DOHH2 (cell line): Measurements from ENCODE around the gene IRF2BP1.

Source experiments
- CTCF ChIP-seq: fragments of 200-600 bp; sonication (generic); IDR thresholded peaks from one replicate; pipeline ENCODE4 v1.5.1; 2014; ENCODE audit warnings: antibody characterized with exemption, mild to moderate bottlenecking, low read depth, low read length; ENCODE audit not compliant: poor library complexity, severe bottlenecking
- EZH2phosphoT487 ChIP-seq: fragments of 200-600 bp; sonication (generic); IDR thresholded peaks from 2 replicates; pipeline ENCODE4 v1.6.1; 2017; ENCODE audit warnings: borderline replicate concordance, mild to moderate bottlenecking, antibody characterized with exemption, low read length, moderate library complexity, mixed read lengths

- TF ChIP-seq EZH2phosphoT487: no peak
- no peak for TF ChIP-seq CTCF
Observed at GRCh38 chr19:45908956-45909355, 23.0 kb upstream of the IRF2BP1 start.
